ENCODE data around the gene LRRC14B. TPM values are rescaled to one million over a fixed set of nuclear protein-coding genes. Genes with fewer than 3 reads are reported as not detected.

The LRRC14B gene
- total RNA-seq, 2 experiments from 2014 or later, result 4.9 to 9.2 TPM

GRCh38 chr5:192970-193831, 1.9 kb downstream of the LRRC14B start:
- H3K4me2 ChIP-seq (ENCODE audit: low read length), result peak overlapping the region; percentile 73

DNA sequence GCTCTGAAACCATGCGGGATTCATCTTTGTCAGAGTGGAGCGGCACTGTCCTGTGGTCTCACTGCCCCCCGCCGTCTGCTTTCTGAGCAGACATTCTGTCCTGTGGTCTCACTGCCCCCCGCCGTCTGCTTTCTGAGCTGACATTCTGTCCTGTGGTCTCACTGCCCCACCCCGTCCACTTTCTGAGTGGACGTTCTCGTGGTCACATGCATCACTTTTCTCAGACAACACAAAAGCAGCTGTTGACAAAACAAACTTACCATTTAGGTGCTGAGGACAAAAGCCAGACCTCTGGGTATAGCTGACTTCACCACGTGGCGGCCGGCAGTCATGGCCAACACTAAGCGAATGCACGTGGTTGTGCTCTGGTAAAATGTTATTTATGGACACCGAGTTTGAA, 2.8 kb downstream of the LRRC14B start:
- BruUV-seq (replicated peaks), result no TSS peak

More at GRCh38 chr5:192970-193831, 1.9 kb downstream of the LRRC14B start:
- TF ChIP-seq EZH2phosphoT487 (IDR thresholded peaks at IDR 0.05; ENCODE audit: borderline replicate concordance, low read depth, low read length) (no peak), CTCF (conservative IDR thresholded peaks at IDR 0.05; ENCODE audit: low read length) (no peak)
- no TSS peak for BruUV-seq (replicated peaks)
- no peaks in the 10 kb centered on the region for H3K9me3 ChIP-seq (ENCODE audit: low read length)
- no peak overlapping the region for H3K4me3 ChIP-seq (ENCODE audit: low read depth, low read length, poor library complexity, severe bottlenecking)
- H3K4me1 ChIP-seq (ENCODE audit: insufficient read depth, low read length, poor library complexity, severe bottlenecking), result peaks cover 80% of the 10 kb centered on the region
- intact Hi-C loops (cut with micrococcal nuclease; ENCODE audit: unreplicated experiment), result no loop called here
- CTCF ChIA-PET (ENCODE audit: unreplicated experiment), result no interaction called here
- no peaks in the 10 kb centered on the region for H3K9me2 ChIP-seq (ENCODE audit: insufficient read depth, low read length)
- POLR2A ChIA-PET, result interaction anchor here (3.4 kb wide), 1 partner anchor 8 kb away, joined by 28 read pairs; no protein-coding TSS in a partner anchor
- H3K79me2 ChIP-seq (ENCODE audit: insufficient read depth, low read depth, low read length), result no peaks in the 10 kb centered on the region; the same call in 1 of the 2 replicates
- no peak for DNase-seq (ENCODE audit: low spot score)
- no peak overlapping the region for H2AFZ ChIP-seq (ENCODE audit: low read length)
- H3K27ac ChIP-seq (ENCODE audit: low read depth, low read length, poor library complexity, severe bottlenecking), result peak overlapping the region; percentile 5
- peaks cover 1% of the 10 kb centered on the region; the same call in 1 of the 2 replicates for H3K36me3 ChIP-seq (ENCODE audit: insufficient read depth, low read length)
- H4K20me1 ChIP-seq (ENCODE audit: insufficient read depth, low read length), result no peaks in the 10 kb centered on the region

More for the DNA sequence above, 2.8 kb downstream of the LRRC14B start:
- no peak for TF ChIP-seq EZH2phosphoT487 (IDR thresholded peaks at IDR 0.05; ENCODE audit: borderline replicate concordance, low read depth, low read length)
- TF ChIP-seq CTCF (conservative IDR thresholded peaks at IDR 0.05; ENCODE audit: low read length), result no peak
- no peak overlapping the region for H3K4me3 ChIP-seq (ENCODE audit: low read depth, low read length, poor library complexity, severe bottlenecking)
- POLR2A ChIA-PET, result interaction anchor here (1.0 kb wide), 1 partner anchor 24 kb away, joined by 3 read pairs; the partner anchor contains the start of genes CCDC127 and SDHA
- H3K9me3 ChIP-seq (ENCODE audit: low read length), result no peaks in the 10 kb centered on the region
- peaks cover 71% of the 10 kb centered on the region for H3K4me1 ChIP-seq (ENCODE audit: insufficient read depth, low read length, poor library complexity, severe bottlenecking)
- DNase-seq (ENCODE audit: low spot score), result no peak
- H3K36me3 ChIP-seq (ENCODE audit: insufficient read depth, low read length), result peaks cover 6% of the 10 kb centered on the region; the same call in 1 of the 2 replicates
- no peak overlapping the region for H2AFZ ChIP-seq (ENCODE audit: low read length)
- CTCF ChIA-PET (ENCODE audit: unreplicated experiment), result no interaction called here
- no peaks in the 10 kb centered on the region for H3K9me2 ChIP-seq (ENCODE audit: insufficient read depth, low read length)
- no peaks in the 10 kb centered on the region for H4K20me1 ChIP-seq (ENCODE audit: insufficient read depth, low read length)
- H3K79me2 ChIP-seq (ENCODE audit: insufficient read depth, low read depth, low read length), result no peaks in the 10 kb centered on the region; the same call in 1 of the 2 replicates
- intact Hi-C loops (cut with micrococcal nuclease; ENCODE audit: unreplicated experiment), result no loop called here
- no peak overlapping the region for H3K27ac ChIP-seq (ENCODE audit: low read depth, low read length, poor library complexity, severe bottlenecking)
- no peak overlapping the region for H3K4me2 ChIP-seq (ENCODE audit: low read length)

Measured in OCI-LY7 (cell line).